GM19099 (cell line): ENCODE measurements around the gene FGG.

Experiments
- POLR2A ChIP-seq: IDR thresholded peaks from 3 replicates; pipeline ENCODE4 v1.6.1; 2011; ENCODE audit warnings: low read depth; ENCODE audit not compliant: insufficient read length; ENCODE audit errors: extremely low read depth

Gene FGG

DNA sequence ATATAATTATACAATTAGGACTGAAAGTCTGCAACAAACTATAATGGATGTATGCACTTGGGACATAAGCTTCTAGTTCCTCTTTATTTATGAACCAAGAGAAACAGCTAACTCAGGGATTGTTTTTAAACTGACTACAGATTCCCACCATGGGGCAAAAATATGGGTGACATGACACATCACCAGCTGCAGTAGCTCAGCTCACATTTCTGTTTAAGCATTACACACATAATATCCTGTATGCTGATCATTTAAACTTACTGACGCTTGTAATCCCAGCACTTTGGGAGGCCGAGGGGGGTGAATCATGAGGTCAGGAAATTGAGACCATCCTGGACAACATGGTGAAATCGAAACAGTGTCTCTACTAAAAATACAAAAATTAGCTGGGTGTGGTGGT, 38.1 kb downstream of the FGG start:
- no peak for TF ChIP-seq POLR2A

DNA sequence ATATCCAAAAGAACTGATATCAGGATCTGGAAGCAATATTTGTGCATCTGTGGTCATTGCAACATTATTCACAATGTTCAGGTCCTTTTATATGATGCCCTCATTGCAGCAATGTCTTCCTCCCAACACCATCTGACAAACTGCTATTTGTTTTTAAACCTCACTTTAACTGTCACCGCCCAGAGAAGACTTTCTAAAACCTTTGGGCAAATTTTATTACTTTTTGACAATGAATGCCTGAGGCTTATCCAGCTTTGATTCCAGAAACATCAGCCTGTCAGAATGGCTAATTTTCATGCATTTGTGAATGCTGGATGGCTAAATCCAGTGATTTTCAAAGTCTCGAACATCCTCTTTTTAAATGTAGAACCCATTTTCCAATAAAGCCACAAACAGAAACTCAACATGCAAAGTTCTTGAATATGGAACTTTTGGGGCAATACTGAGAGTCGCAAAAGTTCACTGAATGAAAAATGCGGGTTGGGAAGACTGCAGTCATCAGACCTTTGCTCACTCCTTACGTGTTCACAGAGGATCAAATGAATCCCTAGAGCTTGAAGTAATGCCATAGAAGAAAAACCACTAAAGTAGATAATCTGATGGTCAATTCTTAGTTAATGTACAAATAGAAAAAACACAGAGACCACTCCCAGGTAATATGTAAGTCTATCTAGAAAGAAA, 39.1 kb downstream of the FGG start:
- no peak for TF ChIP-seq POLR2A

DNA sequence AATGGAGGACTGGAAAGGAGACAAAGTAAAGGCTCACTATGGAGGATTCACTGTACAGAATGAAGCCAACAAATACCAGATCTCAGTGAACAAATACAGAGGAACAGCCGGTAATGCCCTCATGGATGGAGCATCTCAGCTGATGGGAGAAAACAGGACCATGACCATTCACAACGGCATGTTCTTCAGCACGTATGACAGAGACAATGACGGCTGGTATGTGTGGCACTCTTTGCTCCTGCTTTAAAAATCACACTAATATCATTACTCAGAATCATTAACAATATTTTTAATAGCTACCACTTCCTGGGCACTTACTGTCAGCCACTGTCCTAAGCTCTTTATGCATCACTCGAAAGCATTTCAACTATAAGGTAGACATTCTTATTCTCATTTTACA, 42.9 kb downstream of the FGG start:
- no peak for TF ChIP-seq POLR2A

GRCh38 chr4:154569028-154569427, 43.4 kb downstream of the FGG start:
- TF ChIP-seq POLR2A, result no peak

GRCh38 chr4:154566639-154567204, 45.7 kb downstream of the FGG start:
- no peak for TF ChIP-seq POLR2A

DNA sequence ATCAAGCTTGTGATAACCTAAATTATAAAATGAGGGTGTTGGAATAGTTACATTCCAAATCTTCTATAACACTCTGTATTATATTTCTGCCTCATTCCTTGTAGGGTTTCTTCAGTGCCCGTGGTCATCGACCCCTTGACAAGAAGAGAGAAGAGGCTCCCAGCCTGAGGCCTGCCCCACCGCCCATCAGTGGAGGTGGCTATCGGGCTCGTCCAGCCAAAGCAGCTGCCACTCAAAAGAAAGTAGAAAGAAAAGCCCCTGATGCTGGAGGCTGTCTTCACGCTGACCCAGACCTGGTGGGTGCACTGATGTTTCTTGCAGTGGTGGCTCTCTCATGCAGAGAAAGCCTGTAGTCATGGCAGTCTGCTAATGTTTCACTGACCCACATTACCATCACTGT, 46.8 kb downstream of the FGG start:
- no peak for TF ChIP-seq POLR2A

DNA sequence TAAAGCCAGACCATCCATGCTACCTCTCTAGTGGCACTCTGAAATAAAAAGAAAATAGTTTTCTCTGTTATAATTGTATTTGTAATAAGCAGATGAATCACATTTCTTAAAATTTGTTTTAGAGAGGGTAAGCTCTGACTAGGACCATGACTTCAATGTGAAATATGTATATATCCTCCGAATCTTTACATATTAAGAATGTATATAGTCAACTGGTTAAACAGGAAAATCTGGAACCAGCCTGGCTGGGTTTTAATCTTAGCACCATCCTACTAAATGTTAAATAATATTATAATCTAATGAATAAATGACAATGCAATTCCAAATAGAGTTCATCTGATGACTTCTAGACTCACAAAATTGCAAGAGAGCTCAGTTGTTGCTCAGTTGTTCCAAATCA, 48.1 kb downstream of the FGG start:
- TF ChIP-seq POLR2A, result no peak

DNA sequence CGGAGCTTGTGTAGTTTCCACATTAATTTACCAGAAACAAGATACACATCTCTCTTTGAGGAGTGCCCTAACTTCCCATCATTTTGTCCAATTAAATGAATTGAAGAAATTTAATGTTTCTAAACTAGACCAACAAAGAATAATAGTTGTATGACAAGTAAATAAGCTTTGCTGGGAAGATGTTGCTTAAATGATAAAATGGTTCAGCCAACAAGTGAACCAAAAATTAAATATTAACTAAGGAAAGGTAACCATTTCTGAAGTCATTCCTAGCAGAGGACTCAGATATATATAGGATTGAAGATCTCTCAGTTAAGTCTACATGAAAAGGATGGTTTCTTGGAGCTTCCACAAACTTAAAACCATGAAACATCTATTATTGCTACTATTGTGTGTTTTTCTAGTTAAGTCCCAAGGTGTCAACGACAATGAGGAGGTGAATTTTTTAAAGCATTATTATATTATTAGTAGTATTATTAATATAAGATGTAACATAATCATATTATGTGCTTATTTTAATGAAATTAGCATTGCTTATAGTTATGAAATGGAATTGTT, 49.7 kb downstream of the FGG start, which contains the start of gene FGB:
FGB (plus strand) TSS at position 315 of the 558 bp plus-strand sequence; CDS start at position 323, 8 bp downstream.
- TF ChIP-seq POLR2A, result no peak

DNA sequence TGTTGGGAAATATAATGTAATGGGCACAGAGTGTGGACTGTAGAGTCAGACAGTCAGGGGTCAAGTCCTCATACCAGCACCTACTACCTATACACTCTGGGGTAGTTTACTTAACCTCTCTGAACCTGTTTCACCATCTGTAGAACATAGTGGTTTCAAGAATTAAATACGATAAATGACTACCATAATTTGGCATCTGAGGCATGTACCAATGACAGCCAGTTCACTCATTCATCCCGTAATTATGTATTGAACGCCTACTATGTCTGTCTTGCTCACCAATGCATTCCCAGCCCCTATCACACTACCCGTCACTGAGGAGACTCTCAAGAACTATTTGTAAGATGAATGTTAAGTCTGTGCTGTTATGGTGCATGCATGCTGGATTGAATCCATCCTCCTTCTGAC, 51.6 kb downstream of the FGG start:
- no peak for TF ChIP-seq POLR2A

GRCh38 chr4:154560419-154560801, 52.0 kb downstream of the FGG start:
- no peak for TF ChIP-seq POLR2A

GRCh38 chr4:154559494-154560418, 52.7 kb downstream of the FGG start:
- TF ChIP-seq POLR2A, result no peak

DNA sequence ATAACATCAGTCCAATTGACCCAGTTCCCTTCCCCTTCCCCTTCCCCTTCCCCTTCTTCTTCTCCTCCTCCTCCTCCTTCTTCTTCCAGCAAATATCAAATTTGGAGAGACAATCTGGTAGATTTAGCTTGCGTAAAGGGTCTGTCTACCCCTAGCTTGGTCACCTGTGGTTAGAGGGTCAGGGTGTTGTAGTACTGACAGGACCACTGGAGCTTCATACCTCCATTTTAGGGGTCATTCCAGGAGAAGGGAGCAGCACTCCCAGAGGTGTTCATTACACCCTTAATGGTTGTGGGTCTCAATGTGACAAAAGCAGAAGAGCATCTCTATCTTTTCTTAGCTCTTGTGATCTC, 53.3 kb downstream of the FGG start:
- no peak for TF ChIP-seq POLR2A
